AG04450 (cell line): ENCODE data around the gene ENOX1. TPM values are rescaled to one million over a fixed set of nuclear protein-coding genes. Genes with fewer than 3 reads are reported as not detected.

Source experiments
- CTCF ChIA-PET: fragments of 300-600, 350-600 bp; formaldehyde crosslinking; extraction: SDS; loops from one replicate; lab custom pipeline; 2022; ENCODE audit warnings: antibody characterized with exemption, inconsistent platforms; lab: Charles Lee
- POLR2A ChIA-PET: fragments of 350-600 bp; formaldehyde crosslinking; extraction: SDS; loops from one replicate; lab custom pipeline; 2021; ENCODE audit warnings: antibody characterized with exemption, inconsistent platforms; lab: Yijun Ruan, JAX
- DNase-seq: peaks from one replicate; pipeline ENCODE4 v3.0.0-alpha.2; 2011; ENCODE audit warnings: low read depth, low spot score
- H3K27ac ChIP-seq: one replicate; pipeline ENCODE4 v1.5.1; 2012; ENCODE audit warnings: low read depth, low read length, control low read depth
- H3K27me3 ChIP-seq: one replicate; pipeline ENCODE4 v1.6.0; 2012; ENCODE audit warnings: low read length; ENCODE audit not compliant: control insufficient read depth, insufficient read depth
- H3K4me3 ChIP-seq: 2 replicates; pipeline ENCODE4 v1.5.1; 2011; ENCODE audit warnings: mild to moderate bottlenecking, low read depth, low read length, control low read depth
- H3K9me3 ChIP-seq: 2 replicates; pipeline ENCODE4 v1.5.1; 2012; ENCODE audit warnings: low read length; ENCODE audit not compliant: control insufficient read depth, insufficient read depth
- polyA plus RNA-seq: library from polyadenylated mRNA; depleted of rRNA; stranded (reverse); fragments of >200 nt; gene quantifications from 2 replicates; pipeline ENCODE4 v1.2.3, GENCODE V29; 2011
- TF ChIP-seq, protein P1 (sequence below): IDR thresholded peaks from 2 replicates; pipeline ENCODE4 v1.5.1; 2011; ENCODE audit warnings: low read depth, low read length, control low read depth, inconsistent platforms

Gene ENOX1
- polyA plus RNA-seq, 1 experiment: 3.9 TPM

DNA sequence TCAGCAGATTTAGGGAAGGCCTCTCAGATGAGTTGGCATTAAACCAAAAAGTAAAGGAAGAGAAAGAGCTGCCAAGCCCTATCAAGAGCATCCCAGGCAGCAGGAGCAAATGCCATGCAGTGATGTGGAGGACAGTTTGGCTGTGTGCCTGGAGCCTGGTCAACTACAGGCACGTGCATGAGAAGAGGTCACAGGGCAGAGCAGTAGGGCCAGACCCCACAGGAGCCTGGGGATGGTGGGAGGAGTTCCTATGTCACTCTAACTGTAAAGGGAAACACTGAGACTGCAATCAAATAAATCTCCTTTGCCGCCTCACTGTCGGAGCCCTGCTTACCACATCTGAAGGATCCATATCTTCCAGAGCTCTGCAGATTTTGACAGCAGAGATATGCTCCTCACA, 240.5 kb downstream of the ENOX1 start:
- CTCF ChIA-PET: no interaction called here
- TF ChIP-seq, protein P1, sequence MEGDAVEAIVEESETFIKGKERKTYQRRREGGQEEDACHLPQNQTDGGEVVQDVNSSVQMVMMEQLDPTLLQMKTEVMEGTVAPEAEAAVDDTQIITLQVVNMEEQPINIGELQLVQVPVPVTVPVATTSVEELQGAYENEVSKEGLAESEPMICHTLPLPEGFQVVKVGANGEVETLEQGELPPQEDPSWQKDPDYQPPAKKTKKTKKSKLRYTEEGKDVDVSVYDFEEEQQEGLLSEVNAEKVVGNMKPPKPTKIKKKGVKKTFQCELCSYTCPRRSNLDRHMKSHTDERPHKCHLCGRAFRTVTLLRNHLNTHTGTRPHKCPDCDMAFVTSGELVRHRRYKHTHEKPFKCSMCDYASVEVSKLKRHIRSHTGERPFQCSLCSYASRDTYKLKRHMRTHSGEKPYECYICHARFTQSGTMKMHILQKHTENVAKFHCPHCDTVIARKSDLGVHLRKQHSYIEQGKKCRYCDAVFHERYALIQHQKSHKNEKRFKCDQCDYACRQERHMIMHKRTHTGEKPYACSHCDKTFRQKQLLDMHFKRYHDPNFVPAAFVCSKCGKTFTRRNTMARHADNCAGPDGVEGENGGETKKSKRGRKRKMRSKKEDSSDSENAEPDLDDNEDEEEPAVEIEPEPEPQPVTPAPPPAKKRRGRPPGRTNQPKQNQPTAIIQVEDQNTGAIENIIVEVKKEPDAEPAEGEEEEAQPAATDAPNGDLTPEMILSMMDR: no peak
- POLR2A ChIA-PET: no interaction called here
- Histone ChIP-seq H3K27me3 (no peaks in the 10 kb centered on the region), H3K9me3 (no peaks in the 10 kb centered on the region), H3K4me3 (no peak overlapping the region), H3K27ac (no peak overlapping the region)
- no peak for DNase-seq

DNA sequence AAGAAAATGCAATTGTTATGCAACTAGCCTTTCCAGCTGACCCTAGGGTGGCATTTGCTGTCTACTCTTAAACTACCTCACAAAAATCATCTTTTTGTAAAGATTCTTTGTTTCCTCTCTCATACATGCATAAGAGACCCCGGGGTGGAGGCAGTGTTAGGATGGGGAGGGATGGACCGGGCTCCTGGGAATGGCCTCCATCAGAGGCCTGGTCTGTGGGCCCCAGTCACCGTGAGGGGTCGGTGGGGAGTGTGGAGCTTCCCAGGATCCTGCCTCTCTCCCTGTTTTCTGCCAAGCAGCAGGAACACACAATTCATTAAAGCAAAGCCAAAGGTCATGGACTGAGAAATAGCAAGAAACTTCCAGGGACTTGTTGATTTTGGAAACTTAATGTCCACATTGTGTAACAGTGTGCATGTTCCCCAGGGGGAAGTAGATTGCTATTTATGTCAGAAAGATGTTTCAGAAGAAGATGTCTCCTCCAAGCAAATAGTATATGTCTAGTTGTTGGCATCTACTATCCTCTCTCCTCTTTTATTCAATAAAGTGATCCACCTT, 241.4 kb downstream of the ENOX1 start:
- POLR2A ChIA-PET: no interaction called here
- TF ChIP-seq, protein P1: no peak
- H3K27me3 ChIP-seq: no peaks in the 10 kb centered on the region
- H3K9me3 ChIP-seq: no peaks in the 10 kb centered on the region
- H3K4me3 ChIP-seq: no peak overlapping the region
- CTCF ChIA-PET: interaction anchor here (0.6 kb wide), 1 partner anchor 152 kb away, joined by 3 read pairs; no protein-coding TSS in a partner anchor
- no peak for DNase-seq
- no peak overlapping the region for H3K27ac ChIP-seq

DNA sequence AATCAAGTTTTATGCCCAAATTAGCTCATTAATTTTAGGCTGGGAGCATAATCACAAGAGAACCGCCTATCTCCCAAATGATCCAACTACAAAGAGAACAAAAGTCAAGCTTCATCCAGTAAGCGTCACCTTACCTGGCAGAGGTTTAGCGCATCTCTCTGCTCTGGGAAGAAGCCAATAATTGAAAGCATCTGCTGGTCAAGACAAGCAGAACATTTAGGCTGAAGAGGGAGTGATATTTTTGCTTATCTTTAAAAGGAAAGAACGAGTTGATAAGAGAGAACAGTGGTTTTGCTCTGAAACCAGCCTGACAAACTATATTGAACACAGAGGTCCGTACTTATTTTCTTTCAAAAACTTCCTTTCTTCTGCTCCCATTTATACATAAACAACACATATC, 242.1 kb downstream of the ENOX1 start:
- Histone ChIP-seq H3K27me3 (no peaks in the 10 kb centered on the region), H3K4me3 (no peak overlapping the region), H3K9me3 (no peaks in the 10 kb centered on the region), H3K27ac (no peak overlapping the region)
- CTCF ChIA-PET: interaction anchor here (0.6 kb wide), 1 partner anchor 151 kb away, joined by 3 read pairs; no protein-coding TSS in a partner anchor
- TF ChIP-seq, protein P1: no peak
- POLR2A ChIA-PET: no interaction called here
- no peak for DNase-seq

DNA sequence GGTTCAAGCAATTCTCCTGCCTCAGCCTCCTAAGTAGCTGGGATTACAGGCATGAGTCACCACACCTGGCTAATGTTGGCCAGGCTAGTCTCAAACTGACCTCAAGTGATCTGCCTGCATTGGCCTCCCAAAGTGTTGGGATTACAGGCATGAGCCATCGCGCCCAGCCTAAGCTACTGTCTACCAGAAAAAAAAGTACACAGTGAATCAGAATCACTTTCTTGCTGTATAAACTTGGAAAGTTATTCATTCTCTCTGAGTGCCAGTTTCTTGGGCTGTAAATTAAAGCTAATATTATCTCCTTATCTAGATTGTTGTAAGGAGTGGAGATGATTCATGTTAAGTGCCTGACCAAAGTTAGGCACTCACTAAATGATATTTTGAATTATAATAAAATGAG, 242.8 kb downstream of the ENOX1 start:
- H3K27ac ChIP-seq: no peak overlapping the region
- no peak for DNase-seq
- POLR2A ChIA-PET: no interaction called here

DNA sequence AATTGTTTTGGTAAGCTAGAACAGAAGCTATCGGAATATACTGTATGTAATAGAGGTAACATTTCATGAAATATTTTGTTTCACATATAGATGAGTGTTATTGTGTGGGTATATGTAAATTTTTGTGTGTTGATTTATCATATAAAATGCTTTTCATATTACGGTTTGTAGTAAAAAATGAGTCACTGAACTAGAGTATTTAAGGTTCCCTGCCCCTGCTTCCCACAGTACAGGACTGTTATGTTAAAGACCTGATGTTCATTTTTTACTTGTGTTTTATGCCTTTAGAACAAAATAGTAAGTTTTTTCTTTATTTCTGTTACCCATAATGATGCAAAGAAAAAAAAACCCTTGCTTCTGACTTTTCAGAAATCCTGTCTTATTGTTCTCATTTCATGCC, 243.4 kb downstream of the ENOX1 start:
- H3K27me3 ChIP-seq: no peaks in the 10 kb centered on the region
- POLR2A ChIA-PET: no interaction called here
- H3K9me3 ChIP-seq: peaks cover 4% of the 10 kb centered on the region; the same call in 1 of the 2 replicates
- TF ChIP-seq, protein P1: no peak
- no peak overlapping the region for H3K27ac ChIP-seq
- no peak for DNase-seq
- H3K4me3 ChIP-seq: no peak overlapping the region
- CTCF ChIA-PET: interaction anchor here (0.7 to 0.9 kb wide), 3 partner anchors 12 to 948 kb away, joined by 3 to 7 read pairs (median 6); no protein-coding TSS in a partner anchor

More for the DNA sequence above, 242.8 kb downstream of the ENOX1 start:
- Histone ChIP-seq H3K9me3 (no peaks in the 10 kb centered on the region), H3K27me3 (no peaks in the 10 kb centered on the region), H3K4me3 (no peak overlapping the region)
- TF ChIP-seq, protein P1: no peak
- CTCF ChIA-PET: interaction anchor here (0.8 to 0.9 kb wide), 2 partner anchors 12 to 241 kb away, joined by 3 to 6 read pairs; no protein-coding TSS in a partner anchor
